Measurements from ENCODE around the gene LRRN3. TPM values are rescaled to one million over a fixed set of nuclear protein-coding genes. Genes with fewer than 3 reads are reported as not detected.

Gene LRRN3
- total RNA-seq, 1 donor from 2014 or later, result 0.98 TPM

DNA sequence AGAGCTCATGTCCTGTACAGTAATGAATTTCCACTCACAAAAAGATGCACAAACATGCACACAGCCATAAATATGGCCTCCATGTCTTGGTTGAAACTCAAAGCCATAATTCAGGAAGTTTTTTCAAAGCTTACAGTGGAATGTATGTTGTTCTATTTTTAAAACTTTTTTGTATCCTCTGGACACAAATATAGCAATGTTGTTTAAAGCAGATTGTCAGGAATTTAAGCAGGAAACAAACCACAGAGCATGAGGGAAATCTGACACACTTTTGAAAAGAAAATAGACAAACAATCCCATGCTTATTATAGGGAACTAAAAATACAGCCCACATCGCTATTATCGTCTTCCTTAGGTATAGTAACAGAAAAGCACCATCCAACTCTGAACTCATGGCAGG is 21.5 kb downstream of the LRRN3 start:
- intact Hi-C loops (cut with DNase I), result no loop called here
- H3K9me3 ChIP-seq, result no peaks in the 10 kb centered on the region
- H3K27me3 ChIP-seq, result no peaks in the 10 kb centered on the region
- no peak overlapping the region for H3K27ac ChIP-seq
- no peaks in the 10 kb centered on the region for H3K36me3 ChIP-seq
- peaks cover 12% of the 10 kb centered on the region for H3K4me1 ChIP-seq
- no peak for DNase-seq (ENCODE audit: extremely low spot score in 2 of 2)
- no peak overlapping the region for H3K4me3 ChIP-seq
- TF ChIP-seq POLR2A (IDR thresholded peaks at IDR 0.05) (no peak), POLR2AphosphoS5 (IDR thresholded peaks at IDR 0.05; ENCODE audit: insufficient read depth in 1 of 2, low read depth in 1 of 2) (no peak)
- TF ChIP-seq, protein P1, sequence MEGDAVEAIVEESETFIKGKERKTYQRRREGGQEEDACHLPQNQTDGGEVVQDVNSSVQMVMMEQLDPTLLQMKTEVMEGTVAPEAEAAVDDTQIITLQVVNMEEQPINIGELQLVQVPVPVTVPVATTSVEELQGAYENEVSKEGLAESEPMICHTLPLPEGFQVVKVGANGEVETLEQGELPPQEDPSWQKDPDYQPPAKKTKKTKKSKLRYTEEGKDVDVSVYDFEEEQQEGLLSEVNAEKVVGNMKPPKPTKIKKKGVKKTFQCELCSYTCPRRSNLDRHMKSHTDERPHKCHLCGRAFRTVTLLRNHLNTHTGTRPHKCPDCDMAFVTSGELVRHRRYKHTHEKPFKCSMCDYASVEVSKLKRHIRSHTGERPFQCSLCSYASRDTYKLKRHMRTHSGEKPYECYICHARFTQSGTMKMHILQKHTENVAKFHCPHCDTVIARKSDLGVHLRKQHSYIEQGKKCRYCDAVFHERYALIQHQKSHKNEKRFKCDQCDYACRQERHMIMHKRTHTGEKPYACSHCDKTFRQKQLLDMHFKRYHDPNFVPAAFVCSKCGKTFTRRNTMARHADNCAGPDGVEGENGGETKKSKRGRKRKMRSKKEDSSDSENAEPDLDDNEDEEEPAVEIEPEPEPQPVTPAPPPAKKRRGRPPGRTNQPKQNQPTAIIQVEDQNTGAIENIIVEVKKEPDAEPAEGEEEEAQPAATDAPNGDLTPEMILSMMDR (IDR thresholded peaks at IDR 0.05), result no peak

DNA sequence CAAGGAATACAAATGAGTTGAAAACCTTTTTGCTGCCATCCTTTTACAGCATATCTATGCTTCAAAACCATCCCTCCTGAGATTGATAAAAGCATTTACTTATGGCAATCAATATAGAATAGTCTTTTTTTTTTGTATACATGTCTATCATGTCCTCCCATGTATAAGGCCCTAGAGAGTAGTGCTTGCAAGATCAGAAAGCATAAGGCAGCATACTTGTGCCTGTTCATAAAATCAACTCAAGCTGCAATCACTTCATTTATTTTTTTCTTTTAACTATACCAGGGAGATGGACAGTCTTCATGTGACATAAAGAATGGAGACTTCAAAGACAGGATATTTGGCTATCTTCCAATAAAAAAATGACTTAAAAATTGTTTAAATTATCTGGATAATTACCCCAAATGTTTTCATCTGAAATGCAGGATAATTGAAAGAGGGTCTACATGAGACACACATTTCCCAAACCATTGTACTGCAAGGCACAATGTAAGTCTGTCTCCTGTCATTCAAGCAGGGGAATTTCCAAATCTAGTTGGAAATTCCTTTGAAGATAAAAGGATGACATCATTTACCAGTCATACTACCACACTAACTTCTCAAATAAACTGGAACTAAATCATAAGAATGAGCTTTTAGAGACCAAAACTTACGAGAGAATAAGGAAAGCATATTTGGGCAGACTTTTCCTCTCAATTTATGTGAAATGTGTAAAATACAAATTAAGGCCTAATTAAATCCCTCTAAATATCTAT is 22.5 kb downstream of the LRRN3 start:
- H3K27me3 ChIP-seq, result no peaks in the 10 kb centered on the region
- H3K36me3 ChIP-seq, result no peaks in the 10 kb centered on the region
- no peaks in the 10 kb centered on the region for H3K9me3 ChIP-seq
- H3K4me3 ChIP-seq, result no peak overlapping the region
- H3K27ac ChIP-seq, result no peak overlapping the region
- DNase-seq (ENCODE audit: extremely low spot score in 2 of 2), result no peak
- H3K4me1 ChIP-seq, result peaks cover 2% of the 10 kb centered on the region
- TF ChIP-seq, protein P1 (IDR thresholded peaks at IDR 0.05), result no peak
- TF ChIP-seq POLR2A (IDR thresholded peaks at IDR 0.05) (no peak), POLR2AphosphoS5 (IDR thresholded peaks at IDR 0.05; ENCODE audit: insufficient read depth in 1 of 2, low read depth in 1 of 2) (no peak)
- intact Hi-C loops (cut with DNase I), result no loop called here

DNA sequence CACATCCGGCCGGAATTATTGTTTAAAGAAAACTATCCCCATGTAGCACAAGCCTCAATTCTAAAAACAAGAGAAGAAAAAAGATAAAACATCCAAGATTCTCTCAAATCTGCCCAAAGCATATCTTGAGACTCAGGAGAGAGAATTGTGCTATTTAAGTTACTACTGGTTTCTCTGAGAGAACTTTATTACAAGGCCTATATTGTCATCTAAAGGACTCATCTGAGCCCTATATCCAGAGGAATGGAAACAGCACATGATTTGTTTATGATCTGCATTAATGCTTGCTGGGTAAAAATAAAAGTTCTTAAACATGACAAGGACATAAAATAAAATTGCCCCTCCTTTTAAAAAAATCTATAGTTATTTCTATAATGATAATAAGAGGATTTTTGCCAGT is 25.0 kb downstream of the LRRN3 start:
- no peaks in the 10 kb centered on the region for H3K9me3 ChIP-seq
- H3K27ac ChIP-seq, result no peak overlapping the region
- no peaks in the 10 kb centered on the region for H3K4me1 ChIP-seq
- no peaks in the 10 kb centered on the region for H3K36me3 ChIP-seq
- H3K4me3 ChIP-seq, result no peak overlapping the region
- no peaks in the 10 kb centered on the region for H3K27me3 ChIP-seq
- no peak for DNase-seq (ENCODE audit: extremely low spot score in 2 of 2)
- intact Hi-C loops (cut with DNase I), result no loop called here
- no peak for TF ChIP-seq POLR2A (IDR thresholded peaks at IDR 0.05)
- no peak for TF ChIP-seq POLR2AphosphoS5 (IDR thresholded peaks at IDR 0.05; ENCODE audit: insufficient read depth in 1 of 2, low read depth in 1 of 2)
- TF ChIP-seq, protein P1 (IDR thresholded peaks at IDR 0.05), result no peak

DNA sequence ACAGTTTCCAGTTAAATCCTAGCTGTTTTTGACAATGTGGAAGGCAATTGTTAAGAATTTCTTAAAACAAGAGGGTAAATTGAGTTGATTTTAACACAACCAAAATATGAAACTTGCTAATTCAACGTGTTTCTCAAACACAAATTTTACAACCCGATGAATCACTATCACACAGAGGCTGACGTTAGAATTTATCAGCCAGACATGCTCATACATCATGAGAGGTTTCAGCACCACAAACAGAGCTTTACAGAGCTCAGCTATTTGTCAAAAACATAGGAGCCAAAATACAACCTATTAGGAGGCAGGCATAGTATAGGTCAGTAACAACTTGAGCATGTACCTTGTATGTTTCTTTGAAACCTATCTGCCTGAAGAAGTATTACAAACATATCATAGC is 36.1 kb downstream of the LRRN3 start:
- Histone ChIP-seq H3K36me3 (no peaks in the 10 kb centered on the region), H3K4me3 (no peak overlapping the region), H3K9me3 (no peaks in the 10 kb centered on the region), H3K27ac (no peak overlapping the region), H3K27me3 (no peaks in the 10 kb centered on the region), H3K4me1 (no peaks in the 10 kb centered on the region)
- no peak for DNase-seq (ENCODE audit: extremely low spot score in 2 of 2)
- TF ChIP-seq POLR2A (IDR thresholded peaks at IDR 0.05), result no peak
- TF ChIP-seq, protein P1 (IDR thresholded peaks at IDR 0.05), result no peak
- TF ChIP-seq POLR2AphosphoS5 (IDR thresholded peaks at IDR 0.05; ENCODE audit: insufficient read depth in 1 of 2, low read depth in 1 of 2), result no peak
- intact Hi-C loops (cut with DNase I), result no loop called here

DNA sequence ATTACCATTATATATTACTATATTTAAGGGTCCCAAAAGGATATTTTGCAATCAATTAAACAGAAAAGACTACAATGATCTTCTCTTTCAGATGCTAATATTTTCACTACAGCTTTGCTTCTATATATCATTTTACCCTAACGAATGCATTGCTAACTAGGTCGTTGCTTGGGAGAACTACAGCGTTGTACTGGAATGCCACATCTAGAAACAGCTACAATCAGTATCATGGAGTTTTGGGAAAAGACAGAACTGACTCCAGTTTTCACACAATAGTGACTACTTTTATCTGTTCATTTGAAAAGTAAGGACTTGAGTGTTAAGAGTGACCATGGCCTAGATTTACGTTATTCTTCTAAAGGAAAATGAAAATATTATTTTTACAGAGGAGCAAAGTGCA is 38.5 kb downstream of the LRRN3 start:
- DNase-seq (ENCODE audit: extremely low spot score in 2 of 2), result no peak
- H3K27me3 ChIP-seq, result no peaks in the 10 kb centered on the region
- intact Hi-C loops (cut with DNase I), result no loop called here
- H3K4me1 ChIP-seq, result no peaks in the 10 kb centered on the region
- TF ChIP-seq, protein P1 (IDR thresholded peaks at IDR 0.05), result no peak
- TF ChIP-seq POLR2AphosphoS5 (IDR thresholded peaks at IDR 0.05; ENCODE audit: insufficient read depth in 1 of 2, low read depth in 1 of 2) (no peak), POLR2A (IDR thresholded peaks at IDR 0.05) (no peak)
- H3K9me3 ChIP-seq, result no peaks in the 10 kb centered on the region
- H3K4me3 ChIP-seq, result no peak overlapping the region
- no peaks in the 10 kb centered on the region for H3K36me3 ChIP-seq
- no peak overlapping the region for H3K27ac ChIP-seq

Data from vagina (tissue), 2 donors.